Neuronal stem cell (in vitro differentiated cells): ENCODE results near the gene KLHL20.
"Not testable (repeated sequence)": the region's sequence is repeated elsewhere in the genome, so short reads cannot be mapped to it uniquely, and the experiment has no call there.

Experiments used
- DNase-seq: peaks from one replicate; pipeline ENCODE4 v3.0.0-alpha.2; 2013; ENCODE audit warnings: low spot score
- H2AFZ ChIP-seq: one replicate; pipeline ENCODE4 v1.6.1; 2013; ENCODE audit warnings: mild to moderate bottlenecking, low read length, inconsistent platforms
- H2AK5ac ChIP-seq: 2 replicates; pipeline ENCODE4 v1.6.1; 2013; ENCODE audit warnings: low read depth, mild to moderate bottlenecking, inconsistent platforms, low read length, moderate library complexity, mixed read lengths
- H2BK120ac ChIP-seq: 2 replicates; pipeline ENCODE4 v1.6.1; 2013; ENCODE audit warnings: low read depth, mild to moderate bottlenecking, inconsistent platforms, low read length, moderate library complexity, mixed read lengths
- H2BK12ac ChIP-seq: one replicate; pipeline ENCODE4 v1.6.1; 2013; ENCODE audit warnings: low read length, inconsistent platforms
- H2BK15ac ChIP-seq: 2 replicates; pipeline ENCODE4 v1.6.1; 2013; ENCODE audit warnings: mild to moderate bottlenecking, low read length, inconsistent platforms, mixed read lengths
- H2BK5ac ChIP-seq: one replicate; pipeline ENCODE4 v1.6.1; 2013; ENCODE audit warnings: inconsistent platforms, mild to moderate bottlenecking, low read length, moderate library complexity
- H3K14ac ChIP-seq: one replicate; pipeline ENCODE4 v1.6.1; 2013; ENCODE audit warnings: low read length, inconsistent platforms
- H3K18ac ChIP-seq: 2 replicates; pipeline ENCODE4 v1.6.1; 2013; ENCODE audit warnings: low read length, inconsistent platforms
- H3K23ac ChIP-seq: 2 replicates; pipeline ENCODE4 v1.6.1; 2013; ENCODE audit warnings: low read depth, mild to moderate bottlenecking, mixed read lengths, low read length, inconsistent platforms; ENCODE audit not compliant: poor library complexity
- H3K27ac ChIP-seq: replicated peaks from 3 replicates; pipeline ENCODE4 v1.5.1; 2013; ENCODE audit warnings: low read length, inconsistent platforms
- H3K27me3 ChIP-seq, 3 experiments: 2 replicates each; pipeline ENCODE4 v1.6.1; 2013; ENCODE audit warnings: low read length in 3 of 3, mild to moderate bottlenecking in 2 of 3, inconsistent platforms in 1 of 3, low read depth in 1 of 3, mixed read lengths in 1 of 3, moderate library complexity in 1 of 3; ENCODE audit not compliant: control insufficient read depth in 3 of 3, insufficient read depth in 3 of 3
- H3K36me3 ChIP-seq, 2 donors: replicated peaks in 1 of 2; 2 replicates each; pipeline ENCODE4 v1.6.1; 2013; ENCODE audit warnings: low read length in 2 of 2; ENCODE audit not compliant: control insufficient read depth in 2 of 2, insufficient read depth in 2 of 2
- H3K4ac ChIP-seq: 2 replicates; pipeline ENCODE4 v1.6.1; 2013; ENCODE audit warnings: inconsistent platforms, mild to moderate bottlenecking, low read length, moderate library complexity
- H3K4me1 ChIP-seq, 2 donors: 1 replicate in 1 of 2; 2 replicates in 1 of 2; pipeline ENCODE4 v1.6.1; 2013; ENCODE audit warnings: low read length in 2 of 2, low read depth in 1 of 2; ENCODE audit not compliant: control insufficient read depth in 2 of 2, insufficient read depth in 1 of 2
- H3K4me2 ChIP-seq: one replicate; pipeline ENCODE4 v1.6.1; 2013; ENCODE audit warnings: mild to moderate bottlenecking, low read length, inconsistent platforms; ENCODE audit not compliant: insufficient read depth, poor library complexity, severe bottlenecking
- H3K4me3 ChIP-seq, 2 donors: 2 replicates each; pipeline ENCODE4 v1.5.1; 2013; ENCODE audit warnings: low read length in 2 of 2, mild to moderate bottlenecking in 2 of 2, inconsistent platforms in 1 of 2, moderate library complexity in 1 of 2
- H3K79me1 ChIP-seq: one replicate; pipeline ENCODE4 v1.6.1; 2013; ENCODE audit warnings: low read depth, mild to moderate bottlenecking, inconsistent platforms, low read length, moderate library complexity
- H3K9ac ChIP-seq: one replicate; pipeline ENCODE4 v1.6.1; 2013; ENCODE audit warnings: mild to moderate bottlenecking, low read depth, low read length, inconsistent platforms; ENCODE audit not compliant: poor library complexity
- H3K9me3 ChIP-seq, 2 donors: replicated peaks in 1 of 2; 2 replicates each; pipeline versions ENCODE3 to v1.6.1; 2013; ENCODE audit warnings: low read length in 2 of 2, mild to moderate bottlenecking in 2 of 2, inconsistent platforms in 1 of 2, low read depth in 1 of 2, mixed read lengths in 1 of 2, moderate library complexity in 1 of 2; ENCODE audit not compliant: control insufficient read depth in 2 of 2, insufficient read depth in 1 of 2
- H4K8ac ChIP-seq: one replicate; pipeline ENCODE4 v1.6.1; 2013; ENCODE audit warnings: low read depth, mild to moderate bottlenecking, inconsistent platforms, low read length, moderate library complexity
- H4K91ac ChIP-seq: one replicate; pipeline ENCODE4 v1.6.1; 2013; ENCODE audit warnings: low read length, low read depth, mild to moderate bottlenecking, inconsistent platforms; ENCODE audit not compliant: poor library complexity
- WGBS, 2 donors: extraction: QIAGEN DNeasy Blood & Tissue Kit; methylation state at CpG; one replicate each; pipeline ENCODE4 v1.1.7; 2013; ENCODE audit warnings: missing lambda C conversion rate in 2 of 2, mixed read lengths in 1 of 2; ENCODE audit not compliant: insufficient read length in 2 of 2, insufficient replicate concordance in 1 of 2; ENCODE audit errors: extremely low coverage in 2 of 2; 5-methylcytosine and 5-hydroxymethylcytosine counted together

Gene KLHL20

GRCh38 chr1:173717238-173717637, 2.5 kb downstream of the KLHL20 start:
- no peak overlapping the region for H3K9ac ChIP-seq
- no peak overlapping the region for H2BK15ac ChIP-seq
- WGBS, 2 donors = no CpG with 5 or more reads among the region's 2 CpGs
- no peak overlapping the region for H3K4me2 ChIP-seq
- no peak overlapping the region for H3K23ac ChIP-seq
- no peak overlapping the region for H3K4ac ChIP-seq
- H3K4me3 ChIP-seq = no peak overlapping the region
- H3K36me3 ChIP-seq = peaks cover 0 to 11% of the 10 kb centered on the region in 2 donors
- no peak overlapping the region for H2AFZ ChIP-seq
- H2BK12ac ChIP-seq = no peak overlapping the region
- H2AK5ac ChIP-seq = no peak overlapping the region
- H3K79me1 ChIP-seq = peaks cover 2% of the 10 kb centered on the region
- no peak for DNase-seq
- no peak overlapping the region for H3K18ac ChIP-seq
- no peaks in the 10 kb centered on the region for H3K27me3 ChIP-seq
- H3K4me1 ChIP-seq = peaks cover 0 to 3% of the 10 kb centered on the region in 2 donors
- H3K27ac ChIP-seq = no peak overlapping the region
- no peak overlapping the region for H2BK5ac ChIP-seq
- H4K8ac ChIP-seq = no peak overlapping the region
- no peak overlapping the region for H4K91ac ChIP-seq
- no peaks in the 10 kb centered on the region for H3K9me3 ChIP-seq
- no peak overlapping the region for H3K14ac ChIP-seq
- H2BK120ac ChIP-seq = no peak overlapping the region

GRCh38 chr1:173731331-173731730, 16.6 kb downstream of the KLHL20 start:
- H3K27me3 ChIP-seq, H3K4me3 ChIP-seq, H4K91ac ChIP-seq, H3K4me2 ChIP-seq, H2BK12ac ChIP-seq, H3K9ac ChIP-seq, H2AK5ac ChIP-seq, H3K9me3 ChIP-seq, H3K4ac ChIP-seq, H3K4me1 ChIP-seq, H2BK15ac ChIP-seq, H3K27ac ChIP-seq, H4K8ac ChIP-seq, DNase-seq, H2AFZ ChIP-seq, H3K23ac ChIP-seq, H2BK5ac ChIP-seq, H3K18ac ChIP-seq, H3K79me1 ChIP-seq, H3K14ac ChIP-seq, H2BK120ac ChIP-seq: not testable (repeated sequence)
- peaks cover 3 to 28% of the 10 kb centered on the region in 2 donors for H3K36me3 ChIP-seq
- WGBS, 2 donors = no CpG with 5 or more reads among the region's 1 CpG

- H3K27ac ChIP-seq = no peak overlapping the region
Measured at GRCh38 chr1:173733912-173734311, 19.1 kb downstream of the KLHL20 start.

GRCh38 chr1:173736104-173736503, 21.3 kb downstream of the KLHL20 start:
- not testable (repeated sequence) for H3K9ac ChIP-seq, H3K23ac ChIP-seq, H3K4me2 ChIP-seq, H2BK120ac ChIP-seq, H2BK15ac ChIP-seq, H3K27ac ChIP-seq, H2BK12ac ChIP-seq, H3K4ac ChIP-seq, H3K14ac ChIP-seq, H3K4me1 ChIP-seq, H3K27me3 ChIP-seq, H3K9me3 ChIP-seq, H3K18ac ChIP-seq, H2BK5ac ChIP-seq, DNase-seq, H4K8ac ChIP-seq, H4K91ac ChIP-seq, H2AK5ac ChIP-seq, H3K79me1 ChIP-seq, H2AFZ ChIP-seq, H3K4me3 ChIP-seq
- WGBS, 2 donors = no CpG with 5 or more reads among the region's 2 CpGs
- H3K36me3 ChIP-seq = peaks cover 5 to 27% of the 10 kb centered on the region in 2 donors

More at GRCh38 chr1:173733912-173734311, 19.1 kb downstream of the KLHL20 start:
- Histone ChIP-seq H3K9me3 (peaks cover 0 to 3% of the 10 kb centered on the region in 2 donors), H3K27me3 (no peaks in the 10 kb centered on the region), H2BK15ac (no peak overlapping the region), H2BK12ac (no peak overlapping the region), H3K79me1 (no peaks in the 10 kb centered on the region), H2BK120ac (no peak overlapping the region), H3K36me3 (peaks cover 3 to 27% of the 10 kb centered on the region in 2 donors), H4K91ac (no peak overlapping the region), H3K4me3 (no peak overlapping the region), H3K9ac (no peak overlapping the region), H2AFZ (no peak overlapping the region), H2BK5ac (no peak overlapping the region), H3K4me1 (no peaks in the 10 kb centered on the region), H2AK5ac (no peak overlapping the region), H3K4me2 (no peak overlapping the region), H3K14ac (no peak overlapping the region), H4K8ac (no peak overlapping the region), H3K23ac (no peak overlapping the region), H3K4ac (no peak overlapping the region), H3K18ac (no peak overlapping the region)
- DNase-seq = no peak
- WGBS, 2 donors = no CpG with 5 or more reads among the region's 9 CpGs
